OCI-LY1 (cell line): ENCODE results near the gene DOCK4.

Source experiments
- H2AFZ ChIP-seq: fragments of 200-600 bp; sonication (generic), shearing (Covaris generic); 2 replicates; pipeline ENCODE4 v1.6.0; 2014; ENCODE audit warnings: antibody characterized with exemption, mild to moderate bottlenecking, low read length
- H3F3A ChIP-seq: fragments of 200-600 bp; sonication (generic), shearing (Covaris generic); 2 replicates; pipeline ENCODE4 v1.6.0; 2014; ENCODE audit warnings: mild to moderate bottlenecking, antibody characterized with exemption, low read length, moderate library complexity; ENCODE audit not compliant: insufficient read depth
- H3K27ac ChIP-seq: fragments of 200-600 bp; sonication (generic); 2 replicates; pipeline ENCODE4 v1.5.1; 2014; ENCODE audit warnings: low read length, mixed run types, mild to moderate bottlenecking, low read depth; ENCODE audit not compliant: poor library complexity, severe bottlenecking
- H3K27me3 ChIP-seq: fragments of 200-600 bp; sonication (generic); 2 replicates; pipeline ENCODE4 v1.6.0; 2014; ENCODE audit warnings: antibody characterized with exemption, mild to moderate bottlenecking, low read length, moderate library complexity; ENCODE audit not compliant: insufficient read depth
- H3K36me3 ChIP-seq: fragments of 200-600 bp; sonication (generic); 2 replicates; pipeline ENCODE4 v1.6.1; 2014; ENCODE audit warnings: mild to moderate bottlenecking, antibody characterized with exemption, low read length, moderate library complexity, mixed read lengths; ENCODE audit not compliant: insufficient read depth
- H3K4me1 ChIP-seq: fragments of 200-600 bp; sonication (generic); 2 replicates; pipeline ENCODE4 v1.5.1; 2014; ENCODE audit warnings: mild to moderate bottlenecking, low read length, moderate library complexity; ENCODE audit not compliant: insufficient read depth, severe bottlenecking
- H3K4me2 ChIP-seq: fragments of 200-600 bp; sonication (generic), shearing (Covaris generic); 2 replicates; pipeline ENCODE4 v1.6.1; 2014; ENCODE audit warnings: low read length
- H3K4me3 ChIP-seq: fragments of 200-600 bp; sonication (generic); 2 replicates; pipeline ENCODE4 v1.5.1; 2014; ENCODE audit warnings: low read length, low read depth, mild to moderate bottlenecking, mixed read lengths; ENCODE audit not compliant: poor library complexity, severe bottlenecking
- H3K79me2 ChIP-seq: fragments of 200-600 bp; shearing (Covaris generic); 2 replicates; pipeline ENCODE4 v1.6.1; 2016; ENCODE audit warnings: mixed run types, low read length, mixed read lengths; ENCODE audit not compliant: insufficient read depth
- H3K9ac ChIP-seq: fragments of 200-600 bp; sonication (generic), shearing (Covaris generic); 2 replicates; pipeline ENCODE4 v1.6.1; 2014; ENCODE audit warnings: mild to moderate bottlenecking, low read length, mixed read lengths
- H3K9me2 ChIP-seq: fragments of 200-600 bp; sonication (generic), shearing (Covaris generic); 2 replicates; pipeline ENCODE4 v1.6.1; 2014; ENCODE audit warnings: low read depth, mild to moderate bottlenecking, low read length, mixed read lengths
- H3K9me3 ChIP-seq: fragments of 200-600 bp; shearing (Covaris generic); 2 replicates; pipeline ENCODE4 v1.6.1; 2014; ENCODE audit warnings: low read length, mixed read lengths
- H4K20me1 ChIP-seq: fragments of 200-600 bp; sonication (generic), shearing (Covaris generic); 2 replicates; pipeline ENCODE4 v1.6.0; 2016; ENCODE audit warnings: mild to moderate bottlenecking, low read length; ENCODE audit not compliant: insufficient read depth
- EZH2 ChIP-seq: fragments of 200-600 bp; sonication (generic), shearing (Covaris generic); IDR thresholded peaks from 2 replicates; pipeline ENCODE4 v1.8.0; 2017; ENCODE audit warnings: borderline replicate concordance, mixed run types, mild to moderate bottlenecking, antibody characterized with exemption, low read length, moderate library complexity, mixed read lengths
- TF ChIP-seq, protein P1 (sequence below): fragments of 200-600 bp; sonication (generic), shearing (Covaris generic); IDR thresholded peaks from 2 replicates; pipeline ENCODE4 v1.5.1; 2017; ENCODE audit warnings: mild to moderate bottlenecking, antibody characterized with exemption, low read length, moderate library complexity, mixed read lengths

The DOCK4 gene

GRCh38 chr7:112118581-112119566 is 87.3 kb downstream of the DOCK4 start:
- H3K79me2 ChIP-seq, result no peaks in the 10 kb centered on the region
- no peak overlapping the region for H3K9ac ChIP-seq
- no peak overlapping the region for H3K4me2 ChIP-seq

GRCh38 chr7:112116894-112117293 is 89.3 kb downstream of the DOCK4 start:
- no peaks in the 10 kb centered on the region for H3K36me3 ChIP-seq
- no peak overlapping the region for H3K9ac ChIP-seq
- H3K4me1 ChIP-seq, result no peaks in the 10 kb centered on the region
- no peaks in the 10 kb centered on the region for H3K79me2 ChIP-seq
- no peak overlapping the region for H3K4me3 ChIP-seq
- no peaks in the 10 kb centered on the region for H3K9me2 ChIP-seq
- no peaks in the 10 kb centered on the region for H4K20me1 ChIP-seq
- no peak overlapping the region for H2AFZ ChIP-seq
- H3K27me3 ChIP-seq, result no peaks in the 10 kb centered on the region; the same call in 1 of the 2 replicates
- no peak overlapping the region for H3K27ac ChIP-seq
- no peak overlapping the region for H3K4me2 ChIP-seq
- H3K9me3 ChIP-seq, result no peaks in the 10 kb centered on the region
- no peak for TF ChIP-seq EZH2
- TF ChIP-seq, protein P1, sequence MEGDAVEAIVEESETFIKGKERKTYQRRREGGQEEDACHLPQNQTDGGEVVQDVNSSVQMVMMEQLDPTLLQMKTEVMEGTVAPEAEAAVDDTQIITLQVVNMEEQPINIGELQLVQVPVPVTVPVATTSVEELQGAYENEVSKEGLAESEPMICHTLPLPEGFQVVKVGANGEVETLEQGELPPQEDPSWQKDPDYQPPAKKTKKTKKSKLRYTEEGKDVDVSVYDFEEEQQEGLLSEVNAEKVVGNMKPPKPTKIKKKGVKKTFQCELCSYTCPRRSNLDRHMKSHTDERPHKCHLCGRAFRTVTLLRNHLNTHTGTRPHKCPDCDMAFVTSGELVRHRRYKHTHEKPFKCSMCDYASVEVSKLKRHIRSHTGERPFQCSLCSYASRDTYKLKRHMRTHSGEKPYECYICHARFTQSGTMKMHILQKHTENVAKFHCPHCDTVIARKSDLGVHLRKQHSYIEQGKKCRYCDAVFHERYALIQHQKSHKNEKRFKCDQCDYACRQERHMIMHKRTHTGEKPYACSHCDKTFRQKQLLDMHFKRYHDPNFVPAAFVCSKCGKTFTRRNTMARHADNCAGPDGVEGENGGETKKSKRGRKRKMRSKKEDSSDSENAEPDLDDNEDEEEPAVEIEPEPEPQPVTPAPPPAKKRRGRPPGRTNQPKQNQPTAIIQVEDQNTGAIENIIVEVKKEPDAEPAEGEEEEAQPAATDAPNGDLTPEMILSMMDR, result no peak
- H3F3A ChIP-seq, result no peaks in the 10 kb centered on the region

More at GRCh38 chr7:112118581-112119566, 87.3 kb downstream of the DOCK4 start:
- Histone ChIP-seq H3K9me3 (no peaks in the 10 kb centered on the region), H3K27ac (no peak overlapping the region), H3K36me3 (no peaks in the 10 kb centered on the region), H3K4me1 (no peaks in the 10 kb centered on the region), H3F3A (no peaks in the 10 kb centered on the region), H3K4me3 (no peak overlapping the region), H2AFZ (no peak overlapping the region), H4K20me1 (no peaks in the 10 kb centered on the region), H3K27me3 (no peaks in the 10 kb centered on the region; the same call in 1 of the 2 replicates), H3K9me2 (no peaks in the 10 kb centered on the region)
- TF ChIP-seq, protein P1, result no peak
- no peak for TF ChIP-seq EZH2

GRCh38 chr7:112116358-112116757 is 89.8 kb downstream of the DOCK4 start:
- H3K36me3 ChIP-seq, result no peaks in the 10 kb centered on the region
- no peak overlapping the region for H2AFZ ChIP-seq
- H3K9me2 ChIP-seq, result no peaks in the 10 kb centered on the region
- H3K4me3 ChIP-seq, result no peak overlapping the region
- H4K20me1 ChIP-seq, result no peaks in the 10 kb centered on the region
- TF ChIP-seq, protein P1, result no peak
- TF ChIP-seq EZH2, result no peak
- H3K4me2 ChIP-seq, result no peak overlapping the region
- H3K27ac ChIP-seq, result no peak overlapping the region
- H3K79me2 ChIP-seq, result no peaks in the 10 kb centered on the region
- H3K9me3 ChIP-seq, result no peaks in the 10 kb centered on the region
- no peaks in the 10 kb centered on the region for H3K4me1 ChIP-seq
- no peak overlapping the region for H3K9ac ChIP-seq
- H3K27me3 ChIP-seq, result no peaks in the 10 kb centered on the region; the same call in 1 of the 2 replicates
- no peaks in the 10 kb centered on the region for H3F3A ChIP-seq
